Measurements from ENCODE around the gene CABP4.
A peak's percentile ranks its signal among the peaks of the same experiment; 100 is the strongest.

DNA sequence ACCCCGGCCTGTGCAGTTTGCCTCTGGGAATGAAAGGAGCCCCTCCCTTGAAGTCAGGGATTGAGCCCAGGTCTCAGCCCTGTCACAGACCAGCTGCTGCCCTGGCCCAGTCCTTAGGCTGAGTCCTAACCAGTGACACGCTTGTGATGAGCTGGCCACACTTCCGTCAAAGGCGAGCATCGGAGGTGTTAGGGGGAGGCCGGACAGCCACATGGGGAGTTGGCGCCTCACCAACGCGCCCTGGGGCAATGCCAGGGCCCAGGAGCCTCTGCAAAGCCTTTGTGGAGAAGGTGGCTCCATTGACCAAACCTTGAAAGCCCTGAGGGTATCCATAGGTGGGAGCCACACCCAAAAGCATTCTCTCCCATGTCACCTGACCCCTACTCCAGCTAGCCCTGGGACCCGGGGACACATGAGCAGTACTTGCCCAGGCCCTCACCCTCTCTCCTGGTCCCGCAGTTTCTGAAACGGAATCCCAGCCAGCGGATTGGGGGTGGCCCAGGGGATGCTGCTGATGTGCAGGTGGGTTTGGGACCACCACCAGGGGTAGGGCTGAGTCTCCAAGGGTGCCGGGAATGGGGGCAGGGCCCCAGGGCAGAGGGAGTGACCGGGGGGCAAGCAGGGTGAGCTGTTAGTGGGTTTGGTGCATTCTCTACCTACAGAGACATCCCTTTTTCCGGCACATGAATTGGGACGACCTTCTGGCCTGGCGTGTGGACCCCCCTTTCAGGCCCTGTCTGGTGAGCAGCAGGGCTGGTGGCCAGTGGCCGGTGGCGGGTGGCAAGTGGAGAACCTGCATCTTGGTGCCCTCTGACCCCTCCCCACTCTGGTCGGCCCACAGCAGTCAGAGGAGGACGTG is 21.4 kb upstream of the CABP4 start:
- peak; percentile 43 for TF ChIP-seq POLR2A (IDR thresholded peaks at IDR 0.05; ENCODE audit: low read depth, low read length)
- 0 out of 2 replicates have a peak, but pooled peaks have one; percentile 4 for TF ChIP-seq POLR2AphosphoS5 (IDR thresholded peaks at IDR 0.05; ENCODE audit: low read depth, low read length)
- TF ChIP-seq TAF1 (IDR thresholded peaks at IDR 0.05; ENCODE audit: low read depth, low read length) = no peak
- TF ChIP-seq SPI1 (IDR thresholded peaks at IDR 0.05; ENCODE audit: low read depth, low read length) = no peak
- no peak for TF ChIP-seq PAX5 (IDR thresholded peaks at IDR 0.05; ENCODE audit: insufficient read depth, low read length, severe bottlenecking)
- no peak; the same call in 1 of the 2 replicates for TF ChIP-seq POU2F2 (IDR thresholded peaks at IDR 0.05; ENCODE audit: low read depth, low read length)
